Activated CD4-positive, alpha-beta T cell treated with anti-CD3 and anti-CD28 coated beads, Interleukin-2, amount 50 U/mL, for 4 hours (primary cell): ENCODE data around the gene TNKS1BP1.
"Not testable (repeated sequence)": the region's sequence is repeated elsewhere in the genome, so short reads cannot be mapped to it uniquely, and the experiment has no call there.

Experiments
- DNase-seq, 2 experiments: peaks; one replicate each; pipeline ENCODE4 v3.0.0-alpha.2; 2020

Gene TNKS1BP1

DNA sequence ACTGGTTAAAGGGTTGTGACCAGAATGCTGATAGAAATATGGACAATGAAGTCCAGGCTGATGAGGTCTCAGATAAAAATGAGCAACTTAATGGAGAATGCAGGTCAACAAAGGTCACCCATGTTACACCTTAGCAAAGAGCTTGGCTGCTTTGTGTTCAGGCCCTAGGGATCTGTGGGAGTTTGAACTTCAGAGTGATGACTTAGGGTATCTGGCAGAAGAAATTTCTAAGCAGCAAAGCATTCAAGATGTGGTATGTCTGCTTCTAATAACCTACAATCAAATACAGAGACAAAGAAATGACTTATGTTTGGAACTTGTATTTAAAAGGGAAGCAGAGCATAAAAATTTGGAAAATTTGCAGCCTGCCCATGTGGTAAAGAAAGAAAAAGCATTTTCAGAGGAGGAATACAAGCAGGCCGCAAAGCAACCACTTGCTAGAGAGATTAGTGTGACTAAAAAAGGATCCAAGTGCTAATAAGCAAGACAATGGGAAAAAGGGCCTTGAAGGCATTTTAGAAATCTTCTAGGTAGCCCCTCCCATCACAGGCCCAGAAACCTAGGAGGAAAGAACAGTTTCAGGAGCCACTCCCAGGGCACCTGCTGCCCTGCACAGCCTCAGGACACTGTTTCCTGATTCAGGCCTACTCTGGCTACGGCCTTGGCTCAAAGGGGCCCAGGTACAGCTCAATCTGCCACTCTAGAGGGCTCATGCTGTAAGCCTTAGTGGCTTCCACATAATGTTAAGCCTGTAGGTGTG, 41.3 kb downstream of the TNKS1BP1 start:
- no peak for DNase-seq

- not testable (repeated sequence) for DNase-seq
Measured at GRCh38 chr11:57281546-57281945, 43.2 kb downstream of the TNKS1BP1 start.

- no peak for DNase-seq
Measured at GRCh38 chr11:57279116-57279515, 45.6 kb downstream of the TNKS1BP1 start.

- no peak for DNase-seq
Measured at GRCh38 chr11:57278721-57279095, 46.0 kb downstream of the TNKS1BP1 start.

GRCh38 chr11:57277845-57278720, 46.7 kb downstream of the TNKS1BP1 start:
- no peak for DNase-seq

DNA sequence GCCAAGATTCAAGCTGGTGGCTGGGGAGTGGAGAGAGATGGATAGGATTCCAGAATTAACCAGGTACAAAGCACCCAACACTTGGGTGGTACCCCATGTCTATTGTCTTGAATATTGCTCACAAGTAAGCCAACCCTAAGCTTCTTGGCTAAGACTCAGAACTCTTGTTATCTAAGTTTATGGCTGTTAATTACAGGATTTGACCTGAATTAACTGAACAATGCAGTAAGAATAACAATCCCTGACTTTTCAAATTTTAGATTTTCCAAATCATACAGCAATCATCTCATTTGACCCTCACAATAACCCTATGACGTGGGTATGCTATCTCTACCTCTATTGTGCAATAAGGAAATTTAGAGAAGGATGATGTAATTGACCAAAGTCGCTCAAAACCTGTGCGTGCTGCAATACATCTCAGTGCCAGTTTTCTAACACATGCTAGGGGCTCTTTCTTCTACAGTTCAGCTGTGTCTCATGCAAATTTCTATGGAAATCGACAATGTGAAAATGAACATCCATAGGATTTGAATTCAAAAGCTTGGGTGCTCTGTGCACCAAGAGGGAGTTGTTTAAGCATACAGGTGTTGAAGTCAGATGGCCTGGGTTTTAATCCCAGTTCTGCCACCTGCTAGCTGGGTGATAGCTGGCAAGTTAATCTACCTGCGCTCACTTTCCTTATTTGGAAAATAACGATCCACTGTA, 47.6 kb downstream of the TNKS1BP1 start:
- DNase-seq, result no peak

- DNase-seq, result no peak
Measured at GRCh38 chr11:57276169-57276970, 48.4 kb downstream of the TNKS1BP1 start.

DNA sequence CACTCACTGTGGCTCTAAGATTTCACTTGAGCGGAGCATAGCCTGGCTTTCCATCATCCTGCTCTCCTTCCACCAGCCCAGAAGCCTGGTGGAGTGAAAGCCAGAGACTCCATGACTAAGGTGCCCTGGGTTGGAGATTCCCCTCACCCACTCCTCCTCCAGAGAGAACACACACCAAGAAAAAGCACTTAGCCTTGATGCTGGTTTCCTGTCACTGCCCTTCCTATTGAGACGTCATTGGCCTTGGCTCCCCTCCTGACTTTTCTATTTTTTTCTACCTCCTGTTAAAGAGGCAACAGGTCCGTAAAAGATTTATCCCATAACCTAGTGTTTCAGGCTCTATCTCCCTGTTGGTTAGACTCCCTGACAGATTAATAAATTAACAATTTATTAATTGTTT, 49.2 kb downstream of the TNKS1BP1 start:
- no peak for DNase-seq

- no peak for DNase-seq
Measured at GRCh38 chr11:57274904-57275498, 49.8 kb downstream of the TNKS1BP1 start.

- no peak for DNase-seq
Measured at GRCh38 chr11:57273448-57274058, 51.2 kb downstream of the TNKS1BP1 start.

DNA sequence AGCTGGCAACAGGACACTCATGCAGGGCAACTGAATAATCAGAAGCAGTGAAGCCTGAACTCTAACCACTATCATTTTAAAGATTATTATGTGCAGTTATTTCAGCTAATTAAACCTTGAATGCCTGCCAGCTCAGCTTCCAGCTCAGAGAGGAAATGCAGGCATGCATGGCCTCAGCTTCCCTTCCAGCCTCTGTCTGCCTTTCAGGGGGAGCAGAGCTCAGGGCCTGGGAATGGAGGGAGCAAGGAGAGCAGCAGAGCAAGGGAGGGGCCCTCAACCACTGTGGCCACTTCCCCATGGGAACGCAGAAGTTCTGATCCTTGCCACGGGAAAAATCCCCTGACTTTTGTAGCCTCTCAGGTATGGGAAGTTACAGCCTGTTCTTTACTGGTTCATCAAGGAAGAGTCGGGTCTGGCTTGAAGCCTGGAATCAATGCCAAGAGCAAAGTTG, 55.2 kb downstream of the TNKS1BP1 start:
- no peak for DNase-seq

DNA sequence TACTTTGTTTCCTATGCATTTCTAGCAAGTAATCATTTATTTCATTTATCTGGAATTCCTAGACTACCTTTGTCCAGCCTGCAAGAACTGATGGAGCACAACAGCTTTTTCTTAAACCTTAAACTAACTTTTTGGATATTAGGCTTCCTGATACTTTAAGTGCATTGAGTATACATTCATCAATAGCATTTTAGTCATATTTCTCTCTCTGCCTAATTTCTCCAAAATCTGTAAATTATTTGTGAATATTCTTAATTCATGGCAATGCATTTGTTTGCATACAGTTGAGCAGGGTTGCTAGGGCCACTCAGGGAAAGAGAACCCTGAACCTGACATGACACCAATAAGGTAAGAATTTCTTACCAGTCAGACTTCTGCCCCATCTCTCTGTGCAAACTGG, 58.6 kb downstream of the TNKS1BP1 start:
- DNase-seq, result no peak

GRCh38 chr11:57263351-57263750, 61.4 kb downstream of the TNKS1BP1 start:
- DNase-seq, result no peak

DNA sequence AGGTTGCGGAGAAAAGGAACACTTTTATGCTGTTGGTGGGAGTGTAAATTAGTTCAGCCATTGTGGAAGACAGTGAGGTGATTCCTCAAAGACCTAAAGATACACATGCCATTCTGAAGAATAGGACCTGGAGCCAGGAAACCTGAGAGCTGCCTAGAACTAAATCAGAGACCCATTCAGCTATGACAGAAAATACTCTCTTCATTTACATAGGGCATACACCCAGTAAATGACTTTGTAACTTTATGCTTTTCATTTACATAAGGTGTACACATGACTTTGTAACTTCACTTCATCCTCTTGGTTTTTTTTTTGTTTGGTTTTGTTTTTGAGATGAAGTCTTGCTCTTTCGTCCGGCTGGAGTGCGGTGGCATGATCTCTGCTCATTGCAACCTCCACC, 62.6 kb downstream of the TNKS1BP1 start:
- no peak for DNase-seq

- DNase-seq, result no peak
Measured at GRCh38 chr11:57260937-57261783, 63.6 kb downstream of the TNKS1BP1 start.

- DNase-seq, result no peak
Measured at GRCh38 chr11:57256119-57256518, 68.6 kb downstream of the TNKS1BP1 start.

DNA sequence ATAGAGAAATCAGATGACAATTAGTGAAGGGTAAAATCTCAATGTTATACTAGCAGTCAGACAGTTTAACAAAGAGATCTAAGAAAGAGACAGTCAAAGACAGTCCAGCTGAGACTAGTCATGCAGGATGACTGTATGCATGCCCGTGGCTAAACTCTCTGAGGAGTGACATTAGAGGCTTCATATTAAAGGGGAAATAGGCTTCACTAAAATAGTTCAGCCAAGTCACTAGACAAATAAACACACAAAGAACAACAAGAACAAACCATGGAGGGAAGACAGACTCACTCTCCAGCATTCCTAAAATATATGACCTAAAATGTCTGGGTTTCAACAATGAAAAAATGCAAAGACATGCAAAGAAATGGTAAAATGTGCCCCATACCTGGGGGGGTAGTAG, 69.1 kb downstream of the TNKS1BP1 start:
- DNase-seq, result no peak

DNA sequence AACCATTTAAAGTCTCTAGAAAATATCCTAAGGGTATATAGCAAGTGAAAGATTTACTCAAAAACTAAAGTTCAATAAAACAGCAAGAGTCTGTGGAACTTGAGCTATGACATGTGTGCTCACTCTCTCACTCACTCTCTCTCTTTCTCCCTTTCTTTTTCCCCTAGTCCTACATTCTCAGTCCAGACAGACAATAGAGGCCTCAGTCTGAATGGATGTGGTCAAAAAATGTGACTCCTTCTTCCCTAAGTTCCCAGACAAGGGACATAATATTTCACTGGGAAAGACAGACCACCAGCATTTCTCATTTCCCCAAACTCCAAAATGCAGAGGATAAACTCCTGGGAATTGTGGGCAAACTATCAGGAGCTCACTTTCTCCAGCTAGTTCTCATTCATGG, 70.1 kb downstream of the TNKS1BP1 start:
- no peak for DNase-seq

GRCh38 chr11:57251491-57252104, 73.2 kb downstream of the TNKS1BP1 start:
- no peak for DNase-seq

DNA sequence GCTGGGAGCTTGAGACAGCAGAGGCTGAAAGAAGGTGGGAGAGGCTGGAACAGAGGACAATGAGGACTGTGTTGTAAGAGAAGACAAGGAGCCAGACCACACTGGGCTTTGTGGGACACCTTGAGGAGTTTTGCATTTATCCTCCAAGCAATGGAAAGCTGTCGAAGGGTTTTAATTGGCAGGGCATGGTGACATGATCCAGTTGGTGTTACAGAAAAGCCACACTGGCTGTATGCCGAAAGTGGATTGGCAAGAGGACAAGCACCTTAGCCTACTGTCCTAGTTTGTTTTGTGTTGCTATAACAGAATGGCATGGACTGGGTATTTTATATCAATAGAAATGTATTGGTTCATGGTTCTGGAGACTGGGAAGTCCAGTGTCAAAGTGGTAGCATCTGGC, 73.7 kb downstream of the TNKS1BP1 start:
- DNase-seq, result no peak
